Endometrial microvascular endothelial cells (primary cell): ENCODE measurements around the gene CYTH3. TPM values are rescaled to one million over a fixed set of nuclear protein-coding genes. Genes with fewer than 3 reads are reported as not detected.

ENCODE experiments used
- in situ Hi-C: cut with HindIII; loops from 2 replicates; pipeline ENCODE4 v1.10.0; 2017; ENCODE audit warnings: low sequenced_read_pairs, low pct_unique_long_range_greater_than_20kb; ENCODE audit errors: inconsistent ontology term
- total RNA-seq: library from RNA; depleted of rRNA; stranded (reverse); fragments of >200 nt; gene quantifications from one replicate; pipeline ENCODE4 v1.2.3, GENCODE V29; 2015; ENCODE audit errors: inconsistent ontology term

The CYTH3 gene
- total RNA-seq, 1 donor from 2014 or later = 8.9 TPM

DNA sequence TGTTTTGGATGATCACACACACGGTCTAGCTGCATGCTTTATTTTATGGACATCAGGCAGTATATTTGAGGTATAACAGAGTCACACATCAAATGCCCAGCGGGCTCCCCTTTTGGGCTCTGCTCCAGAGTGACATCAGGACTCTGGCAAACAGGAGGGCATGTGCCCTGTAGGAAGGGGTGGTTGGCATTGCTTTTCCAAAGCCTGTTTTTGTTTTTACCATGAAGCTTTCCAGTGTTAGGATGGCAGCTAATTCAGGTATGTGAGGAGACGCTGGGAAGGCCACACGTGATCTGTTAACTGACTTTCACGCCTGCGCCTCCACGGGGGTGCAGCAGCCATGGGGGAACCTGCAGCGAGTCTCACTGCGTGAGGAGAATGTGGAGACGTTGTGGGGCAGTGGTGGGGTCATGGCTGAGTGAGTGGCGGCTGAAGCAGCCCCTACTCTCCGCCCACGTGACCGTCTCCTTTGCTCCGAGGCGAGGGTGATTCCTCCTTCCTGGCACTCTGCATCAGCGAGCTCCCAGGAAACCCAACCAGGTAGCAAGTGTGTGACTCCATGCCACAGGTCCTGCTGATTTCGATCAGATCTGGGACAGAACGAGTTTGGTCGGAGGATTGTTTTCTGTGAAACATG lies 123.6 kb downstream of the CYTH3 start:
- in situ Hi-C loops = no loop called here

DNA sequence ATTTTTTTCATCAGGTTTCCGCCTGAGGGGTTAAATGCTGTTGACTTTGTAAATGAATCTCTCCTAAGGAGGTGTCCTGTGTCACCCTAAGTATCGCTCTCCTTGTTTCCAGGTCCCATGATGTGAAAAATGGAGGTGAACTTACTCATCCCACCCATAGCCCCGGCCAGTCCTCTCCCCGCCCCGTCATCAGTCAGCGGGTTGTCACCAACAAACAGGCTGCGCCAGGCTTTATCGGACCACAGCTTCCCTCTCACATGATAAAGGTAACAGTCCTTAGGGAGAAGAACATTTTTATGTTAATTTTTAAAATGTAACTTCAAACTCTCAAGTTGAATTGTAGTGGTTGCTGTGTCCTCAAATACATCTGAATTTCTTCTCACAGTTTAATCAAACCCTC lies 124.8 kb downstream of the CYTH3 start:
- in situ Hi-C loops = no loop called here

DNA sequence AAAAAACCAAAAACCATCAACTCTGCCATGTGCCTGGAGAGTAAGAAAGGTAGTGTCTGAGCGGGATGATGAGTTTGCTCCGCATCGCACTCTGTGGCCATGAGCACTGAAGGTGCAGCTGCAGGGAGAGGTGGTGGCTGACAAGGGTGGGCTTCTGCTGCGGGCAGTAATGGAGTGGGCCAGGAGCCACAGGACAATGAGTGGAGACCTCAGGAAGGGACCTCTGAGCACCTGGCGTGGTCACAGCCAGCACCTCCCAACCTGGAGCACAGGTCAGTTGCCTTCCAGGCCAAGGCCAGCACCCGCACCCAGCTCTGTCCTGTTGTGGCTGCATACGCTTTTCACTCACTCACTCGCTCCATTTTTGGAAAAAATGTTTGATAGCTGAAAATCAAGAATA lies 125.8 kb downstream of the CYTH3 start:
- in situ Hi-C loops = no loop called here

DNA sequence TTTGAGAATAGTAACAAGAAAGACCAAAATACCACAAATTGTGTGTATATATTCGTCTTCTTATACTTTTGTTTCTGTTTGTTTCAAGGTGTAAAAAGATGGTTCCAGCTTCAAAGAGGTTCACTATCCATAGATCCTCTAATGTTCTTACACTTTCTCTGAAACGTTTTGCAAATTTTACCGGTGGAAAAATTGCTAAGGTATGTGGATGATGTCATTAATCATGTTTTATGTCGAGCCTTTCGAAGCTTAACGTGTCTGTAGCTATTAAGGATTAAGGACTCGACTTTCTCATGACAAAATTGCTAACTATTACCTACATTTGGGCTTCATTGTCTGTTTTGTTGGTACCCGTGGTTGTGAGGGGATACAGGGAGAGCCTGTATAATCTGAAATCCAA lies 128.4 kb downstream of the CYTH3 start:
- in situ Hi-C loops = no loop called here

DNA sequence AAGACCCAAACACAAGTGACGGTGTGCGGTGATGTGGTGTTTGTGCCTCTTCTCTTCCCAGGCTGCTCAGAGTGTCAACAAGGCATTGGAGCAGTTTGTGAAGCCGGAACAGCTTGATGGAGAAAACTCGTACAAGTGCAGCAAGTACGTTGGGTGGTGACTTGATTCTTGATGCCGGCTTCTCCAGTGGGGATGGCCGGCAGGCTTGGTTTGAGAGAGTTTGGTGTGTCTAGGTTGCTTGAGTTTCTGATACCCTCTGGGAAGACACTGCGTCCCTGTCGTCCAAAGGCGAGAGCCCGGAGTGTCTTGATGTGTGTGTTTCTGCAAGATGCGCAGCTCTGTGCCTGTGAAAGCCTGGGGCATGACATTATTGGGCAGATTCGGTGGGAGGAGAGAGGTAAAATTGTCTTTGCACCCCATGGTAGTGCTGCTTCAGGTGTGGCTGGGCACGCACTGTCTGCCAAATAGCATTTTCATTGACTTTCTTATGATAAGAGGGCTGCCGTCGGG lies 129.5 kb downstream of the CYTH3 start:
- in situ Hi-C loops = no loop called here

DNA sequence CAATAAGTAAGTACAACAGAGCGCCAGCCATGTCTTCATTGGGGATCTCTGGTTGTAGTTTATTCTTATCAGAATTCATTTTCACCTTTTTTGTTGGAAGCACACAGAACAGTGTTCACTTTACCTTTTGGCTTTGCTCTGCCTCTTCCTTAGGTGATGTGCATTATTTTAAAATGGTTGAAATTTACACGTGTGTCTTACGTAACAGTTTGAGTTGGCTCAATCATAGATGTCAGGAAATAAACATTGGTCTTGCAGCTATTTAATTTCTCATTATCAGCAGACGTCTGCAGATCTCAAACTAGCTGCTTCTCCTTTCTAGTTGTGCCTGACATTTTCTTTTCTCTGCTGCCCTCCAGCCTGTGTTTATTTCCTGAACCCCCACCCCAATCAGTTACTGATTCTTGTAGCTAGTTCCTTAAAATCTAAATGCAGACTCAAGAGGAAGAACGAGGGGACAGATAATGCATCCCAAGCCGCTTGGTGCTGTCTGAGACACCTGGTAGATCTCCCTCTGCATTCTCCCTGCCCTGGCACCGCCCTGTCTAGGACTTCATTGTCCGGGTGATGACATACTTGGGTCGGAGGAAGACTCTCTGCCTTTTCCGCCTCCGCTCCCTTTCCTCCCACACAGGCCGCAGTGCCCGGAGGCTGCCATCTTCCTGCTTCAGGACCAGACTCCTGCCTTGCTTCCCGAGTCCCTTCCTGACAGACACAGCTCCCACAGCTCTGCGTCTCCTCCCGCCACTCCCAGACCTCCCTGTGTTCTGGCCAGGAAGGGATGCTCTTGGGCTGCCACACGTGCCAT lies 133.0 kb downstream of the CYTH3 start:
- in situ Hi-C loops = no loop called here

DNA sequence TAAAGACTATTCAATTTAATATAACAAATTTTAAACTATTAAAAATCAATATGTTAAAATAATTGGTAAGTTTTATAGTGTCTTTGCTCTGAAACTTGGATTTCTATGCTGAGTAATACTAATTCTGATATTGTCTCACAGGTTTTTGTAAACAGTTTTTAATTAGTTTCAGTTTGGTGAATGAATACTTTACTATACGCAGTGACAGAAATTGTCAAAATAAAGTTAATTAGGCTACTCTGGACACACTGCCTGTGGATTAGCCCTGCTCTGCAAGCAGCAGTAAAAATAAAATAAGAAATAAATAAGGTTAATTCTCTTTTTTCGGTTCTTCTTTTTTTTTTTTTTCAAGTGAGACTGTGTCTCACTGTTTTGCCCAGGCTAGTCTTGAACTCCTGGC lies 135.9 kb downstream of the CYTH3 start:
- in situ Hi-C loops = no loop called here

DNA sequence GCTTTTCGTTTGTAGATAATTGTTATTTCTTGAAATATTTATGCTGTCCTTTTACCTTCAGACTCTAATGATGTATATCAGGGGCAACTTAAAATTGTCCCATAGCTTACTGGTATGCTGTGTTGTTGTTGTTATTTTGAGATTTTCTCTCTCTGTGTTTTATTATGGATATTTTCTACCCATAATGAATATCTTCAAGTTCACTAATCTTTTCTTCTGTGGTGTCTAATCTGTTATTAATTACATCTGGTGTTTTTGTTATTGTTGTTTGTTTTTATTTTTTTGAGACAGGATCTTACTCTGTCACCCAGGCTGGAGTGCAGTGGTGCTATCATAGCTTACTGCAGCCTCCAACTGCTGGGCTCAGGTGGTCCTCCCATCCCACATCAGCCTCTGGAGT lies 139.2 kb downstream of the CYTH3 start:
- in situ Hi-C loops = no loop called here

DNA sequence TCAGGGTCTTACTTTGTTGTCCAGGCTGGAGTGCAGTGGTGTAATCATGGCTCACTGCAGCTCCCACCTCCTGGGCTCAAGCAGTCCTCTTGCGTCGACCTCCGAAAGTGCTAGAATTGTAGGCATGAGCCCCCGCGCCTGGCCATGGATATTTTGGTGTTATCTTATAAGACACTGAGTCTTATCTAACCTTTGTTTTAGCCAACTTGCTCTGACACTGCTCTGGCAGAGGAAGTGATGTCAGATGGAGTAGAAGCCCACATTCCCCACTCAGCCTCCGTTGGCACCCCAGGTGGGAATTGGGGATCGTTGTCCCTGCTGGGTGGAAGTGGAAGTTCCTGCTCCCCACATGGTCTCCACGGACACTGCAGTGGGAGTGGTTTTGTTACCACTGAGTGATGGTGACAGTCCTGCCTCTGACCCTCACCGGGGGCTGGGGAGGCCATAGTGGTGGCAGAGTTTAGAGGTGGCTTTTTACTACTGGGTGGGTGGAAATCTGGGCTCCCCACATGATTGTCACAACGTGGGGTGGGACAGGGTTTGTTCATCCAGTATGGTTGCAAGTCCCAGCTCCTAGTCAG lies 142.3 kb downstream of the CYTH3 start:
- in situ Hi-C loops = no loop called here

DNA sequence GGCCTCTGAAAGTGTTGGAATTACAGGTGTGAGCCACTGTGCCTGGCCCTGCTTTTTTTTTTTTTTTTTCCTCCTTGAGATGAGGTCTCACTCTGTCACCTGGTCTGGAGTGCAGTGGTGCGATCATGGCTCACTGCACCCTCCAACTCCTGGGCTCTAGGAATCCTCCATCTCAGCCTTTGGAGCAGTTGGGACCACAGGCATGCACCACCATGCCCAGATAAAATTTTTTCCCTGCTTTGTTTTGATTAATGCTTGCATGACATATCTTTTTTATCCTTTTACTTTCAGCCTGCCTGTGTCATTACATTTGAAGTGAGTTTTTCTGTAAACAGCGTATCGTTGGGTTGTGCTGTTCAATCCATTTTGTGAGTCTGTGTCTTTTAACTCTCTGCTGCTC lies 144.2 kb downstream of the CYTH3 start:
- in situ Hi-C loops = no loop called here

DNA sequence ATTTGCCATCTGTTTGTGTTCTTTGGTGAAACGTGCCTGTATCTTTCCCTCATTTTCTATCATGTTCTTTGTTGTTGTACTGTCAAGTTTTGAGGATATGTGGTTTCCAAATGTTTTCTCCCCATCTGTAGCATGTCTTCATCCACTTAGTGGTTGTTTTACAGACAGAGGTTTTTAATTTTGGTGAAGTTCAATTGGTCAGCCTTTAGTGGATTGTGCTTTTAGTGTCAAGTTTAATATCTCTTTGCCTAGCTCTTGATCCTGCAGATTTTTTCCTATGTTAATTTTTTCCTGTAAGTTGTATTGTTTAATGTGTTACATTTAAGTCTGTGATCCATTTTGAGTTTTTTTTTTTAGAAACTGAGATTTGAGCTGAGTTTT lies 145.3 kb downstream of the CYTH3 start:
- in situ Hi-C loops = no loop called here

DNA sequence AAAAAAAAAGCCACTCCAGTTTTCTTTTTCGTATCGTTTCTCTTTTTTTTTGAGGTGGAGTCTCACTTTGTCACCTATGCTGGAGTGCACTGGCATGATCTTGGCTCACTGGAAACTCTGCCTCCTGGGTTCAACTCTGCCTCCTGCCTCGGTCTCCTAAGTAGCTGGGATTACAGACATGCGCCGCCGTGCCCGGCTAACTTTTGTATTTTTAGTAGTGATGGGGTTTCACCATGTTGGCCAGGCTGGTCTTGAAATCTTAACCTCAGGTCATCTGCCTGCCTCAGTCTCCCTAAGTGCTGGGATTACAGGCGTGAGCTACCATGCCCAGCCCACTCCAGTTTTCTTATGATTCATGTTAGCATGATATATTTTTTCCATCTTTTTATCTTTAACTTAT lies 148.6 kb downstream of the CYTH3 start:
- in situ Hi-C loops = no loop called here

DNA sequence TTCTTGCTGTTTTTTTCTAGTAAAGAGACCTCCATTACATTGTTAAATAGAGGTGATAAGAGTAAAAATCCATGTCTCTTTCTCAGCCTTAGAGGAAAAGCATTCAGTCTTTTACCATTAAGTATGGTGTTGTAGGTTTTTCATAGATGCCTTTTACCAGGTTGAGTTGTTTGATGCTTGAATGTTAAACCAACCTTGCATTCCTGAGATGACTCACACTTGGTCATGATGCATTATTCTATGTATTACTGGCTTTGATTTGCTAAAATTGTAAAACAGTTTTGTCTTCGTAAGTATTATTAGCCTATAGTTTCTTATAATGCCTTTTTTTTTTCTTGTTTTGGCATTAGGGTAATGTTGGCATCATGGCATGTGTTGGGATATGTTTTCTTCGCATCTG lies 151.3 kb downstream of the CYTH3 start:
- in situ Hi-C loops = no loop called here

DNA sequence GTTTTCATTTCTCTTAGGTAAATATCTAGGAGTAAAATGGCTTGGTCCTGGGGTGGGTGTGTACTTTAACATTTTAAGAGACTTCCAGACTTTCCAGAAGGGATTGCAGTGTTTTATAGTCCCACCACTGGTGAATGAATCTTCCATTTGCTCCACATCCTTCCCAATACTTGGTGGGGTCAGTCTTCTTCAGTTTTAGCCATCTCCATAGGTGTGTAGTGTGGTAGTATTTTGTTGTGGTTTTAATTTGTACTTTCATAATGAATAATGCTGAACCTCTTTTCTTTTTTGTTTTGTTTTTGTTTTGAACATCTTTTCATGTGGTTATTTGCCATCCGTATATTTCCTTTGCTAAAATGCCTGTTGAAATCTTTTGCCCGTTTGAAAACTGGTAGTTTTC lies 154.9 kb downstream of the CYTH3 start:
- in situ Hi-C loops = no loop called here

DNA sequence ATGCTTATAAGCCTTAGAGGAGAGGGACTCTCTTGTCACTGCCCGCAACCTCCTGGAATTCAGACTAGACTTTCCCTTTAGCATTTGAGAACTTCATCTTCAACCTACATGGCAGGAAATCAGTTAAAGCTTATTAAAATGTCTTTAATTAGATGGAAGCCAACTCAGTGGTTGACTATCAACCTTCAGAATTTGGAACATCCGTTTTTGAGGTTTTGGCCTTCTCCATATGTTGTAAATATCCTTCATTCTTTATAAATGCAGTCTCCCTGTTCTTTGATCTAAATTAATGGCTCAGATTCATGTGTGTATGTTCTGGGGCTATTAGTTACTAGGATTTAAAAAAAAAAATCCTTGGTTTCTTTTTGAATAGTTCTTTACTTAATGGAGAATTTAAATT lies 156.2 kb downstream of the CYTH3 start:
- in situ Hi-C loops = no loop called here

Other genes starting within 250 kb of the CYTH3 start
- not detected for gene ANKRD61, start 241.2 kb downstream of the CYTH3 start, total RNA-seq
- 207 TPM for gene EIF2AK1, start 213.4 kb downstream of the CYTH3 start, total RNA-seq
- gene USP42, start 167.7 kb downstream of the CYTH3 start, total RNA-seq = 5.8 TPM
- 18.4 TPM for gene FAM220A, start 76.3 kb upstream of the CYTH3 start, total RNA-seq
- gene RAC1, start 101.9 kb upstream of the CYTH3 start, total RNA-seq = 136 TPM
- 19.2 TPM for gene DAGLB, start 175.3 kb upstream of the CYTH3 start, total RNA-seq
- gene KDELR2, start 211.5 kb upstream of the CYTH3 start, total RNA-seq = 149 TPM